CD8-positive, alpha-beta memory T cell (primary cell): Measurements from ENCODE around the gene KCNIP1. TPM values are rescaled to one million over a fixed set of nuclear protein-coding genes. Genes with fewer than 3 reads are reported as not detected.

Experiments used
- CTCF ChIA-PET: fragments of 350-600 bp; sonication (Branson Sonifier 250); formaldehyde crosslinking; loops from one replicate; lab custom pipeline; 2021; ENCODE audit warnings: antibody characterized with exemption; lab: Charles Lee
- POLR2A ChIA-PET: fragments of 350-600 bp; sonication (Branson Sonifier 250); formaldehyde crosslinking; loops from one replicate; lab custom pipeline; 2021; ENCODE audit warnings: antibody characterized with exemption; lab: Charles Lee
- DNase-seq, 5 donors: peaks; one replicate each; pipeline versions ENCODE4 v3.0.0 to v3.0.0-alpha.2; 2020 to 2022; ENCODE audit warnings: mixed read lengths in 1 of 5
- H3K27ac ChIP-seq: one replicate; pipeline ENCODE4 v1.7.0; 2013; ENCODE audit warnings: low read depth, mild to moderate bottlenecking, low read length, moderate library complexity
- H3K27me3 ChIP-seq: 2 replicates; pipeline ENCODE4 v1.7.0; 2013; ENCODE audit warnings: low read length, mild to moderate bottlenecking; ENCODE audit not compliant: insufficient read depth, poor library complexity, severe bottlenecking
- H3K36me3 ChIP-seq: 2 replicates; pipeline ENCODE4 v1.7.0; 2013; ENCODE audit warnings: mild to moderate bottlenecking, low read length, moderate library complexity; ENCODE audit not compliant: insufficient read depth
- H3K4me1 ChIP-seq: 2 replicates; pipeline ENCODE4 v1.7.0; 2013; ENCODE audit warnings: mild to moderate bottlenecking, low read length, moderate library complexity; ENCODE audit not compliant: insufficient read depth
- H3K4me3 ChIP-seq: 2 replicates; pipeline ENCODE4 v1.7.0; 2013; ENCODE audit warnings: mild to moderate bottlenecking, low read length
- H3K9me3 ChIP-seq: 2 replicates; pipeline ENCODE4 v1.7.0; 2013; ENCODE audit warnings: mild to moderate bottlenecking, low read length
- H3K27ac Mint-ChIP-seq, 8 donors: one replicate each; pipeline ENCODE4 v1.8.0; 2020 to 2021; ENCODE audit warnings: mixed read lengths in 8 of 8, mild to moderate bottlenecking in 6 of 8, inconsistent platforms in 3 of 8, moderate library complexity in 3 of 8
- H3K27me3 Mint-ChIP-seq, 2 donors: one replicate each; pipeline ENCODE4 v1.8.0; 2020 to 2021; ENCODE audit warnings: mixed read lengths in 2 of 2, mild to moderate bottlenecking in 1 of 2, moderate library complexity in 1 of 2
- H3K36me3 Mint-ChIP-seq, 3 donors: one replicate each; pipeline ENCODE4 v1.8.0; 2020 to 2021; ENCODE audit warnings: mixed read lengths in 3 of 3, inconsistent platforms in 1 of 3, mild to moderate bottlenecking in 1 of 3
- H3K4me1 Mint-ChIP-seq, 3 donors: one replicate each; pipeline ENCODE4 v1.8.0; 2020 to 2021; ENCODE audit warnings: mixed read lengths in 3 of 3, inconsistent platforms in 1 of 3, mild to moderate bottlenecking in 1 of 3
- H3K4me3 Mint-ChIP-seq, 7 donors: one replicate each; pipeline ENCODE4 v1.8.0; 2020 to 2021; ENCODE audit warnings: mixed read lengths in 7 of 7, mild to moderate bottlenecking in 6 of 7, moderate library complexity in 4 of 7, inconsistent platforms in 2 of 7
- H3K9me3 Mint-ChIP-seq, 5 donors: one replicate each; pipeline ENCODE4 v1.8.0; 2020 to 2022; ENCODE audit warnings: mixed read lengths in 5 of 5, mild to moderate bottlenecking in 3 of 5, moderate library complexity in 2 of 5, inconsistent platforms in 1 of 5
- polyA plus RNA-seq: library from polyadenylated mRNA; unstranded; fragments of 300-500 nt; fragmentation: Illumina TruSeq; gene quantifications from one replicate; pipeline ENCODE4 v1.2.3, GENCODE V29; 2021
- total RNA-seq, 2 experiments: library from RNA; stranded (reverse); gene quantifications; one replicate each; pipeline ENCODE4 v1.2.3, GENCODE V29; 2021

KCNIP1 gene
- total and polyA plus RNA-seq, 3 experiments from 2014 or later, result not detected

- Histone ChIP-seq H3K36me3 (no peaks in the 10 kb centered on the region), H3K9me3 (no peaks in the 10 kb centered on the region), H3K4me3 (no peak overlapping the region), H3K4me1 (no peaks in the 10 kb centered on the region), H3K27ac (no peak overlapping the region), H3K27me3 (no peaks in the 10 kb centered on the region)
- no peaks in the 10 kb centered on the region for H3K4me1 Mint-ChIP-seq
- H3K9me3 Mint-ChIP-seq, result peaks cover 0 to 3% (median 0%) of the 10 kb centered on the region in 5 donors
- POLR2A ChIA-PET, result no interaction called here
- DNase-seq, result no peak
- H3K27me3 Mint-ChIP-seq, result peaks cover 5 to 13% of the 10 kb centered on the region in 2 donors
- H3K36me3 Mint-ChIP-seq, result no peaks in the 10 kb centered on the region
- H3K27ac Mint-ChIP-seq, result no peak overlapping the region
- CTCF ChIA-PET, result no interaction called here
- no peak overlapping the region for H3K4me3 Mint-ChIP-seq
Observed at GRCh38 chr5:170623576-170624181, 119.9 kb downstream of the KCNIP1 start.

GRCh38 chr5:170625221-170626165 lies 121.7 kb downstream of the KCNIP1 start:
- Histone ChIP-seq H3K36me3 (no peaks in the 10 kb centered on the region), H3K27me3 (no peaks in the 10 kb centered on the region), H3K27ac (no peak overlapping the region), H3K4me1 (no peaks in the 10 kb centered on the region), H3K9me3 (no peaks in the 10 kb centered on the region), H3K4me3 (no peak overlapping the region)
- H3K9me3 Mint-ChIP-seq, result peaks cover 0 to 3% (median 0%) of the 10 kb centered on the region in 5 donors
- H3K36me3 Mint-ChIP-seq, result no peaks in the 10 kb centered on the region
- H3K4me3 Mint-ChIP-seq, result no peak overlapping the region
- no peak for DNase-seq
- H3K4me1 Mint-ChIP-seq, result no peaks in the 10 kb centered on the region
- peak overlapping the region in 1 of 8 donors; percentile 70 for H3K27ac Mint-ChIP-seq
- CTCF ChIA-PET, result no interaction called here
- H3K27me3 Mint-ChIP-seq, result peaks cover 5 to 13% of the 10 kb centered on the region in 2 donors
- POLR2A ChIA-PET, result no interaction called here

GRCh38 chr5:170626507-170627150 lies 122.8 kb downstream of the KCNIP1 start:
- H3K4me1 ChIP-seq, result no peaks in the 10 kb centered on the region
- no peaks in the 10 kb centered on the region for H3K27me3 ChIP-seq
- H3K27me3 Mint-ChIP-seq, result peaks cover 6 to 13% of the 10 kb centered on the region in 2 donors
- H3K27ac ChIP-seq, result no peak overlapping the region
- ChIA-PET POLR2A (no interaction called here), CTCF (interaction anchor here (0.8 kb wide), 1 partner anchor 10 kb away, joined by 4 read pairs; no protein-coding TSS in a partner anchor)
- H3K9me3 ChIP-seq, result no peaks in the 10 kb centered on the region
- no peak overlapping the region for H3K4me3 ChIP-seq
- no peak overlapping the region for H3K4me3 Mint-ChIP-seq
- DNase-seq, result no peak
- H3K9me3 Mint-ChIP-seq, result peaks cover 0 to 3% (median 0%) of the 10 kb centered on the region in 5 donors
- H3K27ac Mint-ChIP-seq, result no peak overlapping the region
- H3K36me3 ChIP-seq, result no peaks in the 10 kb centered on the region
- no peaks in the 10 kb centered on the region for H3K36me3 Mint-ChIP-seq
- no peaks in the 10 kb centered on the region for H3K4me1 Mint-ChIP-seq

GRCh38 chr5:170627271-170627670 lies 123.5 kb downstream of the KCNIP1 start:
- peaks cover 0 to 2% (median 1%) of the 10 kb centered on the region in 3 donors for H3K4me1 Mint-ChIP-seq
- H3K36me3 Mint-ChIP-seq, result no peaks in the 10 kb centered on the region
- Histone ChIP-seq H3K27me3 (no peaks in the 10 kb centered on the region), H3K4me1 (no peaks in the 10 kb centered on the region), H3K27ac (no peak overlapping the region), H3K36me3 (no peaks in the 10 kb centered on the region), H3K9me3 (no peaks in the 10 kb centered on the region), H3K4me3 (no peak overlapping the region)
- ChIA-PET CTCF (interaction anchor here (0.8 to 1.6 kb wide), 2 partner anchors 9 to 11 kb away, joined by 4 read pairs; no protein-coding TSS in a partner anchor), POLR2A (no interaction called here)
- peaks cover 0 to 3% (median 0%) of the 10 kb centered on the region in 5 donors for H3K9me3 Mint-ChIP-seq
- H3K4me3 Mint-ChIP-seq, result no peak overlapping the region
- no peak overlapping the region for H3K27ac Mint-ChIP-seq
- no peak for DNase-seq
- peaks cover 6 to 13% of the 10 kb centered on the region in 2 donors for H3K27me3 Mint-ChIP-seq

GRCh38 chr5:170628028-170628427 lies 124.2 kb downstream of the KCNIP1 start:
- ChIA-PET POLR2A (no interaction called here), CTCF (interaction anchor here (1.6 kb wide), 1 partner anchor 12 kb away, joined by 4 read pairs; no protein-coding TSS in a partner anchor)
- no peak overlapping the region for H3K4me3 ChIP-seq
- no peaks in the 10 kb centered on the region for H3K36me3 ChIP-seq
- Mint-ChIP-seq H3K27me3 (peaks cover 8 to 13% of the 10 kb centered on the region in 2 donors), H3K4me1 (peaks cover 4 to 9% (median 8%) of the 10 kb centered on the region in 3 donors), H3K27ac (no peak overlapping the region), H3K9me3 (peaks cover 0 to 3% (median 0%) of the 10 kb centered on the region in 5 donors), H3K4me3 (no peak overlapping the region), H3K36me3 (no peaks in the 10 kb centered on the region)
- H3K4me1 ChIP-seq, result no peaks in the 10 kb centered on the region
- H3K9me3 ChIP-seq, result no peaks in the 10 kb centered on the region
- no peak for DNase-seq
- no peaks in the 10 kb centered on the region for H3K27me3 ChIP-seq
- no peak overlapping the region for H3K27ac ChIP-seq

GRCh38 chr5:170628691-170629565 lies 125.1 kb downstream of the KCNIP1 start:
- Mint-ChIP-seq H3K4me3 (no peak overlapping the region), H3K27ac (no peak overlapping the region), H3K4me1 (peaks cover 13 to 18% (median 16%) of the 10 kb centered on the region in 3 donors), H3K36me3 (no peaks in the 10 kb centered on the region), H3K9me3 (peaks cover 0 to 3% (median 0%) of the 10 kb centered on the region in 5 donors), H3K27me3 (peaks cover 11 to 13% of the 10 kb centered on the region in 2 donors)
- H3K4me1 ChIP-seq, result peaks cover 3% of the 10 kb centered on the region
- ChIA-PET POLR2A (no interaction called here), CTCF (interaction anchor here (1.6 kb wide), 1 partner anchor 13 kb away, joined by 4 read pairs; no protein-coding TSS in a partner anchor)
- no peaks in the 10 kb centered on the region for H3K9me3 ChIP-seq
- no peaks in the 10 kb centered on the region for H3K27me3 ChIP-seq
- no peaks in the 10 kb centered on the region for H3K36me3 ChIP-seq
- H3K27ac ChIP-seq, result no peak overlapping the region
- DNase-seq, result no peak
- no peak overlapping the region for H3K4me3 ChIP-seq

GRCh38 chr5:170629566-170630175 lies 125.9 kb downstream of the KCNIP1 start:
- Histone ChIP-seq H3K27me3 (no peaks in the 10 kb centered on the region), H3K27ac (no peak overlapping the region), H3K4me1 (peaks cover 10% of the 10 kb centered on the region), H3K4me3 (no peak overlapping the region), H3K36me3 (no peaks in the 10 kb centered on the region), H3K9me3 (no peaks in the 10 kb centered on the region)
- H3K4me3 Mint-ChIP-seq, result no peak overlapping the region
- ChIA-PET POLR2A (no interaction called here), CTCF (no interaction called here)
- H3K36me3 Mint-ChIP-seq, result no peaks in the 10 kb centered on the region
- no peak for DNase-seq
- H3K27ac Mint-ChIP-seq, result no peak overlapping the region
- peaks cover 11% of the 10 kb centered on the region in 2 donors for H3K27me3 Mint-ChIP-seq
- H3K4me1 Mint-ChIP-seq, result peaks cover 20 to 21% (median 20%) of the 10 kb centered on the region in 3 donors
- peaks cover 0 to 3% (median 0%) of the 10 kb centered on the region in 5 donors for H3K9me3 Mint-ChIP-seq
